SK-N-MC (cell line): ENCODE results near the gene ACLY.

Experiments used
- EZH2 ChIP-seq: fragments of 200-600 bp; sonication (generic); IDR thresholded peaks from one replicate; pipeline ENCODE4 v1.6.1; 2017; ENCODE audit warnings: antibody characterized with exemption
- FOXP2 ChIP-seq: optimal IDR thresholded peaks from 2 replicates; pipeline ENCODE3; 2011; ENCODE audit warnings: mild to moderate bottlenecking, moderate library complexity; ENCODE audit not compliant: insufficient read depth; ENCODE audit errors: extremely low read length, control extremely low read depth
- POLR2AphosphoS5 ChIP-seq: IDR thresholded peaks from 2 replicates; pipeline ENCODE4 v1.6.1; 2012; ENCODE audit warnings: mild to moderate bottlenecking, low read depth, low read length, borderline replicate concordance

- TF ChIP-seq EZH2 (no peak), POLR2AphosphoS5 (no peak), FOXP2 (no peak)
These were observed 49.3 kb downstream of the ACLY start for GRCh38 chr17:41869426-41869825.
